Uterus (tissue), 4 donors: ENCODE data around the gene MRPL54. TPM values are rescaled to one million over a fixed set of nuclear protein-coding genes. Genes with fewer than 3 reads are reported as not detected.

Experiments
- DNase-seq, 2 donors: peaks; one replicate each; pipeline ENCODE4 v3.0.0-alpha.2; 2019 to 2020
- H3K27ac ChIP-seq, 2 donors: fragments of 200-600 bp; sonication (generic); 1 replicate in 1 of 2; 2 replicates in 1 of 2; pipeline ENCODE4 v1.5.1; 2016 to 2018
- H3K27me3 ChIP-seq, 2 donors: fragments of 200-600 bp; sonication (generic); one replicate each; pipeline ENCODE4 v1.5.1; 2018 to 2019; ENCODE audit warnings: control low read depth in 1 of 2
- H3K36me3 ChIP-seq, 2 donors: fragments of 200-600 bp; sonication (generic); one replicate each; pipeline ENCODE4 v1.5.1; 2019; ENCODE audit warnings: control low read depth in 1 of 2
- H3K4me1 ChIP-seq, 2 donors: fragments of 200-600 bp; sonication (generic); one replicate each; pipeline ENCODE4 v1.5.1; 2018 to 2019; ENCODE audit warnings: control low read depth in 1 of 2
- H3K4me3 ChIP-seq, 2 donors: fragments of 200-600 bp; sonication (generic); 1 replicate in 1 of 2; 2 replicates in 1 of 2; pipeline ENCODE4 v1.5.1; 2018 to 2019; ENCODE audit warnings: mild to moderate bottlenecking in 1 of 2
- H3K9me3 ChIP-seq, 2 donors: fragments of 200-600 bp; sonication (generic); one replicate each; pipeline ENCODE4 v1.5.1; 2019; ENCODE audit warnings: control low read depth in 1 of 2
- POLR2A ChIP-seq, 2 donors: fragments of 450-650 bp; IDR thresholded peaks; one replicate each; pipeline ENCODE4 v1.6.1; 2016; ENCODE audit warnings: antibody characterized with exemption in 2 of 2, mild to moderate bottlenecking in 1 of 2, moderate library complexity in 1 of 2
- intact Hi-C: fragments of 100-400 bp; cut with DNase I; formaldehyde crosslinking; loops from one replicate; pipeline ENCODE4 v1.15.1; 2023; ENCODE audit warnings: low total_unique reads
- total RNA-seq, 4 donors: library from RNA; depleted of rRNA in 3 of 4; stranded (reverse); fragments of >200 nt in 3 of 4; gene quantifications; one replicate each; pipeline versions ENCODE4 v1.1.0 to v1.2.4, GENCODE V29; 2014 to 2023
- TF ChIP-seq, protein P1 (sequence below), 4 experiments: fragments of 200-600 bp in 2 of 4; fragments of 450-650 bp in 2 of 4; sonication (generic) in 2 of 4; IDR thresholded peaks; one replicate each; pipeline ENCODE4 v1.5.1; 2016 to 2019; ENCODE audit warnings: antibody characterized with exemption in 4 of 4, mild to moderate bottlenecking in 2 of 4, moderate library complexity in 1 of 4
- donor health status: DM: yes; HTN: yes; CAD: no.

MRPL54 gene
- total RNA-seq, 4 donors from 2014 or later = 14.4 to 196 (median 40.0) TPM

DNA sequence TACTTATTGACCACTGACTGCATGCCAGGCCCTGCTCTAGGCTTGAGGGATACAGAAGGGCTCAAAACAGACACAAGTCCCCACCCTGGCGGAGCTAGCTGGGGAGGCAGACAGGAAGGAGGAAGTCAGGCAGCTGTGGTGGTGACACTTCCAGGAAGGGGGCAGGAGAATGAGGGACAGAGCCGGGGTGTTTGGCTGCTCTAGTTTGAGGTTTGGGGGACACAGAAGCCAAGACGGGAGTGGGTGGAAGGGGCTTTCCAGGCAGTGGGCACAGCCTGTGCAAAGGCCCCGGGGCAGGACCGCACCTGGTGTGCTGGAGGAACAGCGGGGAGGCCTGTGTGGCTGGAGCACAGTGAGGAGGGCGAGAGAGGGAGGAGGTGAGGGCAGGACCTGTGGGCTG lies 4.0 kb downstream of the MRPL54 start:
- Histone ChIP-seq H3K4me3 (no peak overlapping the region), H3K36me3 (no peaks in the 10 kb centered on the region), H3K9me3 (no peaks in the 10 kb centered on the region), H3K27me3 (no peaks in the 10 kb centered on the region), H3K4me1 (no peaks in the 10 kb centered on the region), H3K27ac (no peak overlapping the region)
- DNase-seq = no peak
- intact Hi-C loops = no loop called here
- TF ChIP-seq, protein P1, sequence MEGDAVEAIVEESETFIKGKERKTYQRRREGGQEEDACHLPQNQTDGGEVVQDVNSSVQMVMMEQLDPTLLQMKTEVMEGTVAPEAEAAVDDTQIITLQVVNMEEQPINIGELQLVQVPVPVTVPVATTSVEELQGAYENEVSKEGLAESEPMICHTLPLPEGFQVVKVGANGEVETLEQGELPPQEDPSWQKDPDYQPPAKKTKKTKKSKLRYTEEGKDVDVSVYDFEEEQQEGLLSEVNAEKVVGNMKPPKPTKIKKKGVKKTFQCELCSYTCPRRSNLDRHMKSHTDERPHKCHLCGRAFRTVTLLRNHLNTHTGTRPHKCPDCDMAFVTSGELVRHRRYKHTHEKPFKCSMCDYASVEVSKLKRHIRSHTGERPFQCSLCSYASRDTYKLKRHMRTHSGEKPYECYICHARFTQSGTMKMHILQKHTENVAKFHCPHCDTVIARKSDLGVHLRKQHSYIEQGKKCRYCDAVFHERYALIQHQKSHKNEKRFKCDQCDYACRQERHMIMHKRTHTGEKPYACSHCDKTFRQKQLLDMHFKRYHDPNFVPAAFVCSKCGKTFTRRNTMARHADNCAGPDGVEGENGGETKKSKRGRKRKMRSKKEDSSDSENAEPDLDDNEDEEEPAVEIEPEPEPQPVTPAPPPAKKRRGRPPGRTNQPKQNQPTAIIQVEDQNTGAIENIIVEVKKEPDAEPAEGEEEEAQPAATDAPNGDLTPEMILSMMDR (IDR thresholded peaks at IDR 0.05) = no peak
- TF ChIP-seq POLR2A (IDR thresholded peaks at IDR 0.05) = no peak

DNA sequence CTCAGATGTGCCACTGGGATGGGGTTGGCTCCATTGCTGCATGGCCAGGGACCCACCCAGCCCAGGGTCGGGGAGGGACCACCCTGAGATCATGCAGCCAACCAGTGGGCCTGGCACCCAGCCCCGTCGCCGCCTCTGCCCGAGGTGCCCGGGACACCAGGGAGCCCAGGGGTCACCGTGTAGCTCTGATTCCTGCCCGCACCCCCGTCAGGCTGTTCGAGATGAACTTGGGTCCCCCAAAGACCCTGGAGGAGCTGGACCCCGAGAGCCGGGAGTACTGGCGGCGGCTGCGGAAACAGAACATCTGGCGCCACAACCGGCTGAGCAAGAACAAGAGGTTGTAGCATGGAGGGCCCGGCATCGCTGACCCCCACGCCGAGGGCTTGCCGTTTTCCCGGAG lies 4.6 kb downstream of the MRPL54 start:
- Histone ChIP-seq H3K36me3 (no peaks in the 10 kb centered on the region), H3K4me3 (no peak overlapping the region), H3K27ac (no peak overlapping the region), H3K9me3 (no peaks in the 10 kb centered on the region), H3K4me1 (no peaks in the 10 kb centered on the region), H3K27me3 (no peaks in the 10 kb centered on the region)
- no peak for DNase-seq
- TF ChIP-seq, protein P1 (IDR thresholded peaks at IDR 0.05) = no peak
- no peak for TF ChIP-seq POLR2A (IDR thresholded peaks at IDR 0.05)
- intact Hi-C loops = no loop called here

DNA sequence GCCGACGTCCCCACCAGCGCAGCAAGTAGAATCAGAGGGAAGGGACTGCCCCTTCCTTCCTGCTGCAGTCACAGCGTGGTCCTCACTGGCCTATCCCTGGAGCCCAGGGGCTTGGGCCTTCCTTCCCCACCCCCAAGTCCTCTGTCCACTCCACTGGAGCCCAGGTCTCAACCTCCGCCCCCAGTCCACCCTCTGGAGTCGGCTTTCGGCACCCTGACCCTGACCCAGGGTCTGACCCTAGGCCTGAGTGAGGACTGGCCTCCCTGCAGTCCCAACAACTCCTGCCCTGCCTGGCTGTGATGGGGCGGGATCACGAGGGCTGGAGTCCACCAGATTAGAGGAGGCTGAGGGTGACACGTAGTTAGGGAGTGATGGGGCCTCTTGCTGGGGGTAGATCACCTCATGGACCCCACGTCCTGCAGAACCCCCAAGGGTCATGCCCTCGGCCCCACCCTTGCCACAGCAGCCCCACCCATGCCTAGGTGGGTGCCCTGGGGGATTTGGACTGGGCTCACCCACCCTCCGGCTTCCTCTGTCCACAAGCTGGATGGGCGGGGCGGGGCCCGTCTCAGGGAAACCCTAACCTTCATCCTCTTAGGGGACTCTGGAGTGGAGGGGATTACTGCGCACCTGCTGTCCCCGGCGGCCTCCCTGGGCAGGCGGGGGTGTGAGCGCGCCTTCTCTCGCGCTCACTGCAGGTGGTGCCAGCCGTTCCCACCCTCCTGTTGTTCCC lies 5.7 kb downstream of the MRPL54 start:
- intact Hi-C loops = no loop called here
- DNase-seq = no peak
- H3K4me1 ChIP-seq = no peaks in the 10 kb centered on the region
- TF ChIP-seq, protein P1 (IDR thresholded peaks at IDR 0.05) = no peak
- TF ChIP-seq POLR2A (IDR thresholded peaks at IDR 0.05) = no peak
- no peaks in the 10 kb centered on the region for H3K36me3 ChIP-seq
- H3K4me3 ChIP-seq = no peak overlapping the region
- H3K27ac ChIP-seq = no peak overlapping the region
- H3K9me3 ChIP-seq = no peaks in the 10 kb centered on the region
- no peaks in the 10 kb centered on the region for H3K27me3 ChIP-seq

DNA sequence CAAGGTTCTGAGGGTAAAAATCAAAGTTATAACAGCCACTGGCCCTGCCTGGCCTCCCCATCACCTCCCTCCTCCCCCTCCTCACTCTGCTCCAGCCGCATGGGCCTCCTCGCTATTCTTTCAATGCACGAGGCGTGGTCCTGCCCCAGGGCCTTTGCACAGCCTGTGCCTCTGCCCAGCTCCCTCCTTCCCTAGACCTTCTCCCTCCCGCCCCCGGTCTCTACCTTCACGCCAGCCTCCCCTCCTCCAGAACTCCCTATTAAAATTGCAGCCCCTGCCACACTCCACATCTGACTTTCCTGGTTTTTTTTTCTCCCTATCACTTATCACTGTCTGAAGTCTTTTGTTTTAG lies 6.2 kb downstream of the MRPL54 start:
- no peaks in the 10 kb centered on the region for H3K36me3 ChIP-seq
- intact Hi-C loops = no loop called here
- no peaks in the 10 kb centered on the region for H3K27me3 ChIP-seq
- H3K4me3 ChIP-seq = no peak overlapping the region
- no peak overlapping the region for H3K27ac ChIP-seq
- TF ChIP-seq POLR2A (IDR thresholded peaks at IDR 0.05) = no peak
- TF ChIP-seq, protein P1 (IDR thresholded peaks at IDR 0.05) = no peak
- no peaks in the 10 kb centered on the region for H3K4me1 ChIP-seq
- DNase-seq = no peak
- no peaks in the 10 kb centered on the region for H3K9me3 ChIP-seq

DNA sequence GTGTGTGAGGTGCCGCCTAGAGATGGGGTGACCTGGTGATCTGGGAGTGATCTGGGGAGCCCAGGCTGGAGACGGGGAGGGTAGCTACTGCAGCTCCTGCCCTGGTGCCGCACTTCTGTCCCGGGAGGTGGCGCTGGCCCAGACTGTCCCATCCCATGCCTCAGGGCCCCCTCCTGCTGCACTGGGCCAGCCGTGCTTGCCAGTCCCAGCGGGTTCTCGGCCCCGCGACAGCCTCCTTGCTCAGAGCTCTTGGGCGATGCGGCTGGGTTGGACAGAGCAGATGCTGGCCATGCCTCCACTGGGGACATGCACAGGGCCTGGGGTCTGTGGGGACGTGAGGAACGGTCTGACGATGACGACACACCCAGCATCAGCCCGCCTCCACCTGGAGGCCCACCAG lies 7.0 kb downstream of the MRPL54 start:
- no peak for DNase-seq
- TF ChIP-seq POLR2A (IDR thresholded peaks at IDR 0.05) = no peak
- TF ChIP-seq, protein P1 (IDR thresholded peaks at IDR 0.05) = no peak
- no peaks in the 10 kb centered on the region for H3K4me1 ChIP-seq
- no peak overlapping the region for H3K4me3 ChIP-seq
- intact Hi-C loops = no loop called here
- no peaks in the 10 kb centered on the region for H3K9me3 ChIP-seq
- H3K36me3 ChIP-seq = no peaks in the 10 kb centered on the region
- H3K27ac ChIP-seq = no peak overlapping the region
- no peaks in the 10 kb centered on the region for H3K27me3 ChIP-seq
